HG03457 (cell line): ENCODE results near the gene SGMS1.
A peak's percentile ranks its signal among the peaks of the same experiment; 100 is the strongest.
"Not testable (repeated sequence)": the region's sequence is repeated elsewhere in the genome, so short reads cannot be mapped to it uniquely, and the experiment has no call there.

Experiments used
- ATAC-seq: cut with Tn5 transposase; IDR thresholded peaks from one replicate; pipeline ENCODE4 v1.9.1; 2021; ENCODE audit warnings: moderate number of reproducible peaks; ENCODE audit not compliant: unreplicated experiment

The SGMS1 gene

DNA sequence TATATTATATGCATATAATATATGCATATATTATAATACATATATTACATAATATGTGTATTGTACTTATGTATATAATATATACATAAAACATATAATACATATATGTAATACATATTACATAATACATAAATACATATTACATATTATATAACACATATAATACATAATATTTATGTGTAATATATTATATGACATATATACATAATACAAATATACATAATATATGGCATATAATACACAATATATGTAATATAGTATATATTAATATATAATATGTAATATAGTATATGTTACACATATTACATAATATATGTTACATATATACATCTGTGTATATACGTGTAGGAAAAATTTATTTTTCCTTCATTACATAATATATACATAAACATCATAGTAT lies 63.4 kb downstream of the SGMS1 start:
- no peak for ATAC-seq

DNA sequence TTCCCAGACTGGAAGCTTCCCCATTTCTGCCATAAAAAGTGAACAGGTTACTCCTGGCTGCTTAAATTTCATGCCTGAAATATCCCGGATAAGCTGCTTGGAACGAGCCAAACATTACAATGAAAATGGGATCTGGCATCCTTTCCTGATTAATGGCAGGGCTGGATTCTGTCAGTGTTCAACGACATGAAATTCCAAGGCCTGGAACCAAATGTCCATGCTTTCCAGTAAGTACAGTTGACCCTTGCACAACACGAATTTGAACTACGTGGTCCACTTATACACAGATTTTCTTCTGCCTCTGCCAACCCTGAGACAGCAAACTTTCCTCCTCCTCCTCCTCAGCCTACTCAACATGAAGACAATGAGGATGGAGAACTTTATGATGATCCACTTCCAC lies 65.4 kb downstream of the SGMS1 start:
- ATAC-seq: no peak

DNA sequence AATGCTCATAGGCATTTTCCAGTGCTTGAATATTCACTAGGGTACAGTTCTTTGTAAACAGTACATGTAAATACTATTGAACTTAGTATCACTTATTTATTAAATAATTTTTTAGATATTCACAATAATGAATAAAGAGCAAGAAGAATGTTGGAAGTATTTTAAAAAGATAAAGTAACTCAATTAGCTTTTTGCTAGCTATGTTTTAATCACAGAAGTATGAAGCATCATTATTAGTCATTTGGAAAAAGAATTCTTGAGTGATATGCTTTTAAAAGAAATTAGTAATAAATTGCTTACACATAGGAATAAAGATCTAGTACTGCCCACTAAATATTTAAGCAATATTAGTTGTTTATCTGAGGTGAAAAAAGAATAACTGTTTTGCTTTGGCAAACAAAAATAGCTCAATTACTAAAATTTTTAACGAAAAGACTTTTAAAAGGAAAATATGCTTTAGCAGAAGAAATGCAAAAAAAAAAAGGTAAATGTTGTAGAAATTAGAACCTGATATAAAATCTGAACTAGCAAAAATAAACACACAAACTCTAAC lies 66.5 kb downstream of the SGMS1 start:
- no peak for ATAC-seq

DNA sequence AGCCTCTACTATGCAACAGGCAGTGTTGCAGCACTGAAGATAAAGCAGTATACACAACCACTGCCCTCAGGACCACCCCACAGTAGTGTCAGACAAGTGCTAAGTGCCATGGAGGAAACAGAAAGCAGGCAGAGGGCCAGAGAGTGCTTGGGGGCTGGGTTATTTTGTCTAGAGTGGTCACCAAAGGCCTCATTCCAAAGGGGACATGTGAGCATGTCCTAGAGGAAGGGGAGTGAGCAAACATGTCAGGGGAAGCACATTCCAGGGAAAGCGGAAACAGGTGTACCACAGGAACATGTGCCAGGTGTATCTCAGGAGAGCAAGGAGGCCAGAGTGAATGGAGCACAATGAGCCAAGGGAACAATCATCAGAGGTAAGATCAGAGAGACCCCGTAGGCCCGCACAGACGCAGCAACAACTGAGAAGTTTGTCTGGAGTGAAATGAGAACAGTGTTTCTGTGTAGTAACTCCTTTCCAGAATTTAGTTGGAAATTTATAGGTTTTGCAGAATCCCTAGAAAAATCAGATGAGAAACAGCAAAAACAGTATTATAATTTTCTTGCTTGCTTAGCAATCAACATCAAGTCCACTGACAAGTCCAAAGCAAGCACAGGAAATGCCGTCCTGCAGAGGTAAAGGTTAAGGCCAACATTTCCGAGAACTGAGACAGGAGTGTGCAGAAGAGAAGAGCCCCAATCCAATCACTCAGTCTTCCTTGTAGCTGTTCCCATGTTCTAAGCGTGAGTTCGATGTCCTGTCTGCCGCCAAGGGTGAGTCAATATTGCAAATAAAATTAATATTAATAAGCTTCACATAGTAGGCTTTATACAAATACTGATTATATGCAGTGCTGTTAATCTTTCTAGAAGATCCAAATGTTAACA lies 67.3 kb downstream of the SGMS1 start:
- no peak for ATAC-seq

DNA sequence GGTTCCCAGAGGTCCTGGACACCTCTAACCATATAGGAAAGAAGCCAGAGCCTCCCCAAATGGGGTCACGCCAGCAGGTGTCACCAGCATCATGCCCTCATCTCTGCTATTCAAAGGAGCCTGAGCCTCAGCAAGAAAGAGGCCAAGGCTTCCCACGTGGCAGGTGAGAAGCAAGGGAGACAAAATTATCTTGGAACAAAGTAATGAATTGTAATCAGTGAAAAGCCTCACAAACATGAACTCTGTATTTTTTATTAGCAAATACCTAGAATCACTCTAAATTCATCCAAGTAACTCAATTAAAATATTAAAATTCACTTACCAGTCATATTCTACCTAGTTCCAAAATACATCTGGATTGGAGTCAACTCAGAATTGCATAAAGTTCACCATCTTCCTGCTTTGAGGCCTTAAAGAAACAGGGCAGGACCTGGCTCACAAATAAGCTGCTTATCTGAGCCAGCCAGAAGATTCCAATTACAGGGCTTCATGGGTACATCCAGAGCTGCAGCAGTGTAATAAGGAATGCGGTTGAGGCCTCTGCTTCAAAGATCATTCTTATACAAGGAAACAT lies 68.7 kb downstream of the SGMS1 start:
- no peak for ATAC-seq

DNA sequence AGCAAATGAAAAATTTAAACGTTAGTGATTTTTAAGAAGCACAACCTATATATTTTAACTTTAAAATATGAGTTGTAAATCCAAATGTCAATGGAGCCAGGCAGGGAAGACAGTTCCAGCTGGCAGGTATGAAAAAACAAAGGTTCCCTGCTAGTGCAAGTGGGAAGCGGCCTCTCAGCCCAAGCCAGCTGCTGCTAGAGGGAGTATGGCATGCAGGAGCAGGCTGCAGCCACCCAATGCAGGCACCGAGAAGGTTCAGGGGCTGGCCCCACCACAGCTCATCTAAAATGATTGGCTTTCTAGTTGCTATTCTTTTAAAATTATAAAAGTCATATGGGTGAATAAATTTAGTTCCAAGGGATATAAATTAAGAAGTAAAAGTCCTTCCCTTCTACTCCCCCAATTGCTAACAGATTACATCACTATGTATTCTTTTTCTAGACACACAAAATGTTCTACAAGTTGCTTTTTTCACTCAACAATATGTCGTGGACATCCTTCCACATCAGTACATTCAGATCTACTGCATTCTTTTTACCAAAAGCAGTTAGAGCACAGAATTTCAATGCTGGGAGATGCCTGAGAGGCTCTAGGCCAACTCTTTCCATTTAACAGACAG lies 69.3 kb downstream of the SGMS1 start:
- no peak for ATAC-seq

DNA sequence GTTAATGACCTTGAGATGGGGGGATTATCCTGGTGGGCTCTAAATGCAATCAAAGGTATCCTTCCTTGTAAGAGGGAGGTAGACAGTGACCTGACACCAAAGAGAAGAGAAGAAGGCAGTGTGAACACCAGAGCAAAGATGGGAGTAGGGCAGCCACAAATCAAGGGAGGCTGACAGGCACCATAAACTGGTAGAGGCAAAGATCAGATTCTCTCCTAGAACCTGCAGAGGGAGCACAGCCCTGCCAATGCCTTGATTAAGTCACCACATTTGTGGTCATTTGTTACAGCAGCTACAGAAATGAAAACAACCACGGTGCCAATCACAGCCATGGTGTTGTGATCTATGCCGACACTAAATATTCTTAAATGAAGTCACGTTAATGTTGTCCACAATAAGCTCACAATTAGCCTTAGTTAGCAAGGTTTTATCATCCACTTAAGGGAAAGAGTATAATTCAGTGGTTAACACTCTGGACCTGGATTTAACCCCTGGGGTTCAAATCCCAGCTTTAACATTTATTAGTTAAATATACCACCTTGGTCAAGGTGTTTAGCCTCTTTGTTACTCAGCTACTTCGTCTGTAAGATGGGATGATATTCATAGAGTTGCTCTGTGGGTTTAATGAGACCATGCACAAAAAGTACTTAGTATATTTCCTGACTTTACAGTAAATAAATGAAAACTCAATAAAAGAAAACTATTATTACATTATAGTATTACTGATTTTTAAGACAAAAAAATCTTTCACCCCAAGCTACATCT lies 70.8 kb downstream of the SGMS1 start:
- no peak for ATAC-seq

DNA sequence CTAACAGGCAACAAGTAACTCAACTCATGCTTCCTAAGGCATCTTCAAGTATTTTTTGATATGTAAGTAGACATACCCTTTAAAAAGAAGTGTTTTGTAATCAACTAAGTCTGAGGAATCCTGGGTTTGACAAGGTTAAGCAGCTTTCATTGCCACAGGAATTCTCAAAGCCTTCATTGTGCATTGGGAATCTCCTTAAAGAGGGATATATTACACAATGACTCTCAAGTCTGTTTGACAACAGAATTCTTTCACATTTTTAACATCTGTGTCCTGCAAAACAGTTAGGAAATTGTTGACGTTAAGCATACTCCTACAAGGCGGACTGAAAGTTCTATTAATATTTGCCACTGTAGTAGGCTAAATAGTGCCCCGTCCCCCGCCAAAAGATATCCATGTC lies 71.4 kb downstream of the SGMS1 start:
- ATAC-seq: no peak

DNA sequence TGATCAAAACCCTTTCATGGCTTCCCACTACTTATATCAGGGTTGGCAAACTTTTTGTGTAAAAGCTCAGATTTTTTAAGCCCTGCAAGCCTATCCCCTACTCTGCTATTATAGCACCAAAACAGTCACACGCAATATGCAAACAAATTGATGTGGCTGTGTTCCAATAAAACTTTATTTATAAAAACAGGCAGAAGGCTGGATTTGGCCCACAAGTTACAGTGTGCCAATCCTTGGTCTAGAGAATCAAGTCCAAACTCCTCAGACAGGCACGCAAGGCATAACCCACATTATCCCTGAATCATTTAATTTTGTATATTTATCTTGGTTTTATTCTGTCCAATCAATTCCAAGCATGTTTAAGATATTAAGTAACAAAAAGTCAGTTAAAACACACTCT lies 71.9 kb downstream of the SGMS1 start:
- ATAC-seq: no peak

DNA sequence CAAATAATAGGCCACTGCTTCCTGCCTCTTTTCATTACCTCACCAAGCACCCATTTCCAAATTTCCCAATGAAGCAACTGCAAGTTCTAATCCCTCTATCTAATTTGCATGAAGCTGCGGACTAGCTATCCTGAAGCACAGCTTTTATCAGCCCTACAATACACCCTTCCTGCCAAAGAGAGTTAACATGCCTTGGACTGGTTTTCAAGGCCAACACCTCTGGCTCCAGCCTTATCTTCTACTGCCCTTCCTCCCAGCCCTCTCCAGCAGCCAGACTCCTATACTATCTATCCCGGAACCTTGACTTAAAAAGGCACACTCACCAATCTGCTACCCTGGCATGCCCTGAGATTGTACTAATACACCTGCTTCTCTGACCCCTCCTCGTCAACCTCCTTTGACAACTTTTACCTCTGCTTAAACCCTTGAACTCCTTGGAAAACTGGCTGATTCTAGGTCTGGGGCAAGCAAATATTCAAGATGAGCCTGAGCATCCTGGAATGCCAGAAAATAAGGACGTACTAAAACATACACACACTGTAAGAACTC lies 73.4 kb downstream of the SGMS1 start:
- ATAC-seq: no peak

DNA sequence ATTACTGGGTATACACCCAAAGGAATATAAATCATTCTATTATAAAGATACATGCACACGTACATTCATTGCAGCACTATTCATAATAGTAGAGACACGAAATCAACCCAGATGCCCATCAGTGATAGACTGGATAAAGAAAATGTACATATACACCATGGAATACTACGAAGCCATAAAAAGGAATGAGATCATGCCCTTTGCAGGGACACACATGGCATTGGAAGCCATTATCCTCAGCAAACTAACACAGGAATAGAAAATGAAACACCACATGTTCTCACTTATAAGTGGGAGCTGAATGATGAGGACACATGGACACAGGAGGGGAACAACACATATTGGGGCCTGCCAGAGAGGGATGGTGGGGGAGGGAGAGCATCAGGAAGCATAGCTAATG lies 74.6 kb downstream of the SGMS1 start:
- ATAC-seq: not testable (repeated sequence)

DNA sequence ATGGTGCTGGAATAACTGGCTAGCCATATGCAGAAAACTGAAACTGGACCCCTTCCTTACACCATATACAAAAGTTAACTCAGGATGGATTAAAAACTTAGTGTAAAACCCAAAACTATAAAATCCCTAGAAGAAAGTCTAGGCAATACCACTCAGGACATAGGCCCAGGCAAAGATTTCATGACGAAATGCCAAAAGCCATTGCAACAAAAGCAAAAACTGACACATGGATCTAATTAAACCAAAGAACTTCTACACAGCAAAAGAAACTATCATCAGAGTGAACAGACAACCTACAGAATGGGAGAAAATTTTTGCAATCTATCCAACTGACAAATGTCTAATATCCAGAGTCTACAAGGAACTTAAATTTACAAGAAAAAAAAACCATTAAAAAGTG lies 75.3 kb downstream of the SGMS1 start:
- ATAC-seq: not testable (repeated sequence)

DNA sequence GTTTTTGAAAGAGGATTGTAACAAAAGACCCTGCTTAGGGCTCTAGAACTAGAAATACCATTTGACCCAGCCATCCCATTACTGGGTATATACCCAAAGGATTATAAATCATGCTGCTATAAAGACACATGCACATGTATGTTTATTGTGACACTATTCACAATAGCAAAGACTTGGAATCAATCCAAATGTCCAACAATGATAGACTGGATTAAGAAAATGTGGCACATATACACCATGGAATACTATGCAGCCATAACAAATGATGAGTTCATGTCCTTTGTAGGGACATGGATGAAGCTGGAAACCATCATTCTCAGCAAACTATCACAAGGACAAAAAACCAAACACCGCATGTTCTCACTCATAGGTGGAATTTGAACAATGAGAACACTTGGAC lies 77.5 kb downstream of the SGMS1 start:
- ATAC-seq: not testable (repeated sequence)

DNA sequence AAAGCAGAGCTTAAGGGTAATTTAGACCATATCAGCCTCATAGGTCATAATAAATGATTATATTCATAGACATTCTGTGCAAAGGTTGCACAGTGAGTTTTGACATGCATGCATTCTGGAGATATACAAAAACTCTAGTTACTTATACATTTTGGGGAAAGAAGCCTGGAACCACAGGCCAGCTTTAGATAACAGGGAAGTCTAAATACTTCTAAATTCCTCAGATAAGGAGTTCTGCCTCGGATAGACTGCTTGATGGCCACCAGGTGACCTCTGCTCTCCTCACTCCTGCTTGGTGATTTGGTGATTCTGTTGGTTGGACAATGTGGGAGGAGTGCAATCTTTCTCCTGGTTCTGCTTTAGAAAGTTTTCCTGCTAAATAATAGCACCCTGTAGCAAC lies 77.9 kb downstream of the SGMS1 start:
- no peak for ATAC-seq

DNA sequence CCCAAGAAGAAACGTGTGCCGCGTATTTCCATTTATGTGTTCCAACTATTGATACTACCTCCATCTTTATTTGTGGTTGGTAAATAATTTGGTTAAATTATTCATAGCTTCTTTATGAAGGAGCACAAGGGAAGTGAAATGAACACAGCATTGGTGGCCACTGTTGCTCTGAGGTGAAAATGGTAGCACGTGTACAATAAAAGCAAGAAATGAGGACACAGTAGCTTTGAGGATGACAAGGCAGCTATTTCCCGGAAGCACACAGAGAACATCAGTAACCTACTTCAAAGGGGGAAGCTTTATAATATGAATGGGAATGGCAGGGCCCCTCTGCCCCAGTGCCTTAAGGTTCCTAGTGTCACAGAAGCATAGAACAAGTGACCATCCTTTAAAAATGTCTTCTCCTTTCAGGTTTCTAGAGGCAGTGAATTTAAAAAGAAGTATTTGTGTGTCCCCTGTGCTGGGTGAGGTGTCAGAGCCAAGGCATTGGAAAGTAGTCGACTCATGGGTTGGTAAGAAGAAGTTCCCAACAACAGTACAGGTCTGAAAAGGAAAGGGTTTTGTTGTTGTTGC lies 78.8 kb downstream of the SGMS1 start:
- no peak for ATAC-seq

DNA sequence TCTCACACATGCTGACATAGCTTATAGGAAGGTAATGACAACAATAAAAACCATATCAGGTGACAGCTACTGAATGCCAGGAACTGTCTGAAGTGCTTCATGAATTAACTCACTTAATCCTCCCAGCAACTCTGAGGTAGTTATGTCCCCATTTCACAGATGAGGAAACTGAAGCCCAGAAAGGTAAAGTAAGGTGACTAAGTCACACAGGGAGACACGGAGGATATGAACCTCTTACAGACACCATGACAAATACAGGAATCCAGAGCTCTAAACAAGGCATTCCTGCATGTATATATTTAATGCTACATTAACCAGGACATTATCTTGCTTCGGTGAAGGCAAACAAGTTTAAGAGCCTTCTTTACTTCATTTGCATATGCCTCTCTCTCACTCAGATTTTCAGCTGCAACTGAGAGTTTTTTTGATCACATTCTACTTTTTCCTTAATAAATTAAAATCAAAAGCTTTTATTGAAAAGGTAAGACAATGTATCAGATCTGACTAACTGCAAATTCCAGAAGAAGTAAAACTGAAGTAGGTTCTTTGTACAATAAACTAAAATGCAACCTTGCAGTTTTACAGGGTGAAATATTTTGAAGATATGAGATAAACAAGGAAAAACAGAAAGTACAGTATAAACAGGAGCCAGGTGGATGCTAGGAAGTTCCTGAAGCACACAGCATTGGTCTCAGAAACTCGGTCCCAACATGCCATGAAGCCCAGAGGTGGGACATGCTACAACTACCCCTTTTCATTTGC lies 79.5 kb downstream of the SGMS1 start:
- no peak for ATAC-seq

DNA sequence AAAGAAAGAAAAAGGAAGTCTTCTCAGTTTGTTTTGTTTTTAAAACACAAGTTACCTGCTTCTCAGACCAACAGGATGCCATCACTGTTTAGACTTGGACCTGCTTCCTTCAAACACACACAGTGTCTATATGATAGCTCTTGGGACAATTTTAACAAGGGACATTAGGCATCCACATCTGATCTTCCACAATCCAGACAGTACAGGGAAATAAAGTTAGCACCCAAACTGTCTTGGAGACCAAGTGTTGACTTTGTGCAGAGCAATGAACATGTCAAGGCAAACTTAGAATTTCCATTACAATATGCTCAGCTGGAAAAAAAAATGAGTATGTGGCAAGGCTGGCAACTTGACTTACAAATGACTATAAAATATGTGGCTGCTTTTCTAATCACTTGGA lies 80.9 kb downstream of the SGMS1 start:
- ATAC-seq: no peak

DNA sequence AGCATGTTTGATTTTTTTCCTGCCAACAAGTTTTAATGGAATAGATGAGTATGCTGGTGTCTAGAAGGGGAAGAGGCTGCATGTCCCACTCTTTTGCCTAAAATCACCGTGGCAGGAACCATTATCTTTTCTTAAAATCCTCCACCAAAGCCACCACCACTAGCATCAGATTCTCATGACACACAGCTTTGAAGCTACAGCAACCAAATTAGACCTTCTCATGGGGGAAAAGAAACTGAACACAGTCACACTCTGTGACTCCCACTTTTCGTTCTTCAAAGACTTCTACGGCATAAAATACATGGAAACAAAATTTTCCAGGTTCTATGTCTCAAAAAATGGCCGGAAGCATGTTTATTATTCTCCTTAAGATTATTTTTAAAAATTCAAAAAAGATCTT lies 81.8 kb downstream of the SGMS1 start:
- no peak for ATAC-seq

DNA sequence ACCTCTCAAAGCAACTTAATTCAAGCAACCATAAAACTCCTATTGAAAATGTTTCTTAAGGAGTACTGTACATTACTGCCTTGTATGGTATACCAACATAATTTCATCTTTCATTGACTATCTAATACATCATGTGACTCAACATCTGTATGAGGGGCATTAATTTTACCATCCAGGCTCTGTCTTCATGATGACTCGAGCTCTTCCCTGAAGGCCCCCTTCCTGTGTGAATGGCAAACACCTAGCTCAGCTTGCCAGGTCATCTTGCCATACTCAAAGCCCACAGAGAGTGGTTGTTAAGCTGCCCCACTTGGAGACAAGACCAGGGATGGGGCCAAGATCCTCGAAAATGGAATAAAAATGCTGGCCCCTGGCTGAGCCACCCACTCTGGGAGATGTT lies 82.4 kb downstream of the SGMS1 start:
- ATAC-seq: no peak

DNA sequence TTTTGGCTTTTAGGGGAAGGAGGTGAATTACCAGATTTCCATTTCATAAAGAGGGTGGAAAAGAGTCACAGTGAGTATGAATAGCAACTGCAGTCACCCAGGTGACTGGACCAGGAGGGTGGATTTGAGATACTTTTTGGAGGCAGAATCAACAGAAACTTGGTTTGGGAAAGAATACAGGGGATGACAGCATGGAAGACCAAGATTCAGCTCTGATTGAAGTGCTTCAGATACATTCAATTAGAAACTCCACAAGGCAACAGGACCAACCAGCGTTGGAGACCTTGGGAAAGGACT lies 83.0 kb downstream of the SGMS1 start:
- peak; percentile 14 for ATAC-seq
